ENCODE results near the gene COMMD6. TPM values are rescaled to one million over a fixed set of nuclear protein-coding genes. Genes with fewer than 3 reads are reported as not detected.

COMMD6 gene
- total RNA-seq (2021) (117 and 118 TPM in 2 replicates), Bru-seq, nascent RNA (percentile 79 among the genes with signal in this experiment), BruChase-seq, experiment 1, labeled RNA remaining after a 2-hour chase (percentile 75 among the genes with signal in this experiment), BruChase-seq, experiment 2, labeled RNA remaining after a 6-hour chase (percentile 72 among the genes with signal in this experiment)
- long read RNA-seq, partial matches to known transcripts: 3 of 9 reads
- long read RNA-seq, other reads (novel, unspliced or antisense): 5 of 9 reads

DNA sequence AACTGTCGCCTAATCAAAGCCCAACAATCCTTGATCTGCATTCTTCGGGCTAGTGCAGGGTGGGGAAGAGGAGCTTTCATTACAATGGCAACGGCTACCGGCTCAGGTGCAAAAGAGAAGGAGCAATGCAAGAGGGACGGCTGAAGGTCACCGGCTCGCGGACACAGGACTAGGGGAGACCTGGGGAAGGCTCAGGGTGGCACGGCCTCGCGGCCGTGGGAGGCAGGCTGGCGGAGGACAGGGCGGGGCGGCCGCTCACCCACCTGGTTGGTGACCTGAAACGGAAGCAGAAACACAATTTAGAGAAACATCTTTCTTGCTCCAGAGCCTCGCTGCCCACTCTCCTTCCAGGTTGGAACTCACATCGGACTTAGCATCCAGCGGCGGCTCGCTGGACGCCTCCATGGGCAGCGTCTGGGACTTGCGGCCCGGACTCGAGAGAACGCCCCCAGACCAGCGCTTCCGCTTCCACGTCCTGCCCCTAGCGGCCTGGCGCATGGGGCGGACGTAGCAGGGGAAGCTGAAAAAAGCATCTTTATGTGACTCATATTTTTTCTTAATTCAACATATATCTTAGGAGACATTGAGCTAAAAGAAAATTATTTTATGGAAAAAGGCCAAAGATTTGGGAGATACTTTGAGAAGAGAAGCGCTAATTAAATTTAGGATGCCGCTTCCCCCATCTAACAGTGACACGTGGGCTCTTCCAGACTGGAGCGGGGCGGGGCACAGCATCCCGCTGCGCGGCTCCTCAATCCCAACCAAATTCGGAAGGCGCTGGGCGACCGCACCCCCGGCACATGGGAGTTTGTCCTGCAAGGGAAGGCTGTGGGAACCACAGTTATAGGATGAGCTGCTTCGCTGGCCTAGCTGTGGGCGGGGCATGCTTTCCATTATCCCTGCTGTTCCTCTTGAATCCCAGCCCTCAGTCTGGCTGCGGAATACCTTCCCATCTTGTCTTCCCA lies at the start of gene COMMD6:
TSS of gene COMMD6 (minus strand) at position 441 of the 965 bp plus-strand sequence. CDS start at position 405, 36 bp downstream.
- Histone ChIP-seq H3F3A (ENCODE audit: insufficient read depth, low read depth) (peaks cover 3% of the 10 kb centered on the region; the same call in 1 of the 2 replicates), H3K27ac (peak within 1 kb of the TSS; percentile 7; the same call in 1 of the 2 replicates), H3K4me2 (peak within 1 kb of the TSS; percentile 96), H3K36me3 (ENCODE audit: low read depth) (no peaks in the 10 kb centered on the region), H3K9me2 (ENCODE audit: insufficient read depth) (no peaks in the 10 kb centered on the region), H4K20me1 (ENCODE audit: insufficient read depth) (no peaks in the 10 kb centered on the region), H3K4me3 (peak within 1 kb of the TSS; percentile 87), H3K27me3 (ENCODE audit: insufficient read depth, low read depth) (no peaks in the 10 kb centered on the region), H3K4me1 (replicated peaks; ENCODE audit: insufficient read depth) (peaks cover 14% of the 10 kb centered on the region), H3K9me3 (ENCODE audit: insufficient read depth, low read depth) (no peaks in the 10 kb centered on the region), H2AFZ (peak within 1 kb of the TSS; percentile 85), H3K79me2 (ENCODE audit: low read depth) (peaks cover 26% of the 10 kb centered on the region)
- TF ChIP-seq EZH2 (IDR thresholded peaks at IDR 0.05; ENCODE audit: low read depth) (no peak), CTCF (conservative IDR thresholded peaks at IDR 0.05) (peak; percentile 76)
- POLR2A ChIA-PET (ENCODE audit: unreplicated experiment): no interaction called here
- TSS peak; percentile 68 for BruUV-seq (replicated peaks)
- intact Hi-C loops (cut with micrococcal nuclease; ENCODE audit: unreplicated experiment): loop anchor here (2.0 kb wide), 1 partner anchor 55 kb away; the partner anchor contains the start of gene TBC1D4
- CTCF ChIA-PET: interaction anchor here (0.7 to 0.9 kb wide), 2 partner anchors 11 to 12 kb away, joined by 3 read pairs; partner anchors contain the start of gene UCHL3
- DNase-seq: peak; percentile 70 to 75

DNA sequence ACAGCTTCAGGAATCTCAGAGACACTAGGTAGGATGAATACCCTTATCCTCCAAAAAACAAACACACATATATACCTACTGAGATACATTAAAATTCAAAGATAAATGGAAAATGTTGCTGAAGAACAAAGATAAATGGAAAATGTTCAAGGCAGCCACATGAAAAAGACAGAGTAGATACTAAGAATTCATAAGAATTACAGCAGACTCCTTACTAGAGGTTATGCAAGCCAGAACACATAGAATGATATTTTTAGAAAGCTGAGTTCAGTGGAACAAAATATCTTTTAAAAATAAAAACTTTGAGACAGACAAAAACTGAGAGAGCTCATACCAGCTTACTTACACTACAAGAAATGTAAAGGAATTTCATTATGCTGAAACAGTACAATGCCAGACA lies 47.5 kb upstream of the COMMD6 start:
- no peaks in the 10 kb centered on the region for H3K27me3 ChIP-seq (ENCODE audit: insufficient read depth, low read depth)
- no peaks in the 10 kb centered on the region for H3K4me1 ChIP-seq (replicated peaks; ENCODE audit: insufficient read depth)
- H3K4me3 ChIP-seq: no peak overlapping the region
- no peak overlapping the region for H3K27ac ChIP-seq
- H3K9me2 ChIP-seq (ENCODE audit: insufficient read depth): no peaks in the 10 kb centered on the region
- DNase-seq: no peak
- intact Hi-C loops (cut with micrococcal nuclease; ENCODE audit: unreplicated experiment): no loop called here
- H3K4me2 ChIP-seq: no peak overlapping the region
- no peak overlapping the region for H2AFZ ChIP-seq
- ChIA-PET POLR2A (ENCODE audit: unreplicated experiment) (no interaction called here), CTCF (no interaction called here)
- peaks cover 8% of the 10 kb centered on the region; the same call in 1 of the 2 replicates for H3K9me3 ChIP-seq (ENCODE audit: insufficient read depth, low read depth)
- H3F3A ChIP-seq (ENCODE audit: insufficient read depth, low read depth): no peaks in the 10 kb centered on the region; the same call in 1 of the 2 replicates
- no peaks in the 10 kb centered on the region for H3K79me2 ChIP-seq (ENCODE audit: low read depth)
- peaks cover 20% of the 10 kb centered on the region; the same call in 1 of the 2 replicates for H3K36me3 ChIP-seq (ENCODE audit: low read depth)
- 0 out of 2 replicates have a peak, but pooled peaks cover 3% of the 10 kb centered on the region for H4K20me1 ChIP-seq (ENCODE audit: insufficient read depth)
- BruUV-seq (replicated peaks): no TSS peak
- TF ChIP-seq EZH2 (IDR thresholded peaks at IDR 0.05; ENCODE audit: low read depth): no peak
- no peak for TF ChIP-seq CTCF (conservative IDR thresholded peaks at IDR 0.05)

GRCh38 chr13:75583091-75583490 lies 45.5 kb upstream of the COMMD6 start:
- no peak for DNase-seq
- no peak overlapping the region for H3K4me3 ChIP-seq
- H3K9me3 ChIP-seq (ENCODE audit: insufficient read depth, low read depth): peaks cover 8% of the 10 kb centered on the region; the same call in 1 of the 2 replicates
- H3K4me1 ChIP-seq (replicated peaks; ENCODE audit: insufficient read depth): no peaks in the 10 kb centered on the region
- H4K20me1 ChIP-seq (ENCODE audit: insufficient read depth): 0 out of 2 replicates have a peak, but pooled peaks cover 3% of the 10 kb centered on the region
- no peak overlapping the region for H3K4me2 ChIP-seq
- no peak overlapping the region for H2AFZ ChIP-seq
- no TSS peak for BruUV-seq (replicated peaks)
- intact Hi-C loops (cut with micrococcal nuclease; ENCODE audit: unreplicated experiment): no loop called here
- no peaks in the 10 kb centered on the region for H3K79me2 ChIP-seq (ENCODE audit: low read depth)
- no peaks in the 10 kb centered on the region; the same call in 1 of the 2 replicates for H3F3A ChIP-seq (ENCODE audit: insufficient read depth, low read depth)
- no peaks in the 10 kb centered on the region for H3K9me2 ChIP-seq (ENCODE audit: insufficient read depth)
- ChIA-PET CTCF (no interaction called here), POLR2A (ENCODE audit: unreplicated experiment) (no interaction called here)
- H3K36me3 ChIP-seq (ENCODE audit: low read depth): peaks cover 14% of the 10 kb centered on the region; the same call in 1 of the 2 replicates
- H3K27ac ChIP-seq: no peak overlapping the region
- no peaks in the 10 kb centered on the region for H3K27me3 ChIP-seq (ENCODE audit: insufficient read depth, low read depth)
- TF ChIP-seq EZH2 (IDR thresholded peaks at IDR 0.05; ENCODE audit: low read depth) (no peak), CTCF (conservative IDR thresholded peaks at IDR 0.05) (no peak)

Data from PC-9 (cell line).